Right atrium auricular region (tissue), 2 donors: ENCODE results near the gene ITGAD. TPM values are rescaled to one million over a fixed set of nuclear protein-coding genes. Genes with fewer than 3 reads are reported as not detected.

ENCODE experiments used
- DNase-seq: peaks from one replicate; pipeline ENCODE4 v3.0.0-alpha.2; 2019; ENCODE audit warnings: low spot score
- H3K27ac ChIP-seq, 2 donors: fragments of 200-600 bp; sonication (generic); 1 replicate in 1 of 2; 2 replicates in 1 of 2; pipeline ENCODE4 v1.5.1; 2016 to 2019
- H3K27me3 ChIP-seq, 2 donors: fragments of 200-600 bp; sonication (generic); one replicate each; pipeline versions ENCODE4 v1.5.1 to v1.6.0; 2017 to 2019
- H3K36me3 ChIP-seq: fragments of 200-600 bp; sonication (generic); one replicate; pipeline ENCODE4 v1.5.1; 2016
- H3K4me1 ChIP-seq, 2 donors: fragments of 200-600 bp; sonication (generic); one replicate each; pipeline versions ENCODE4 v1.5.1 to v1.6.0; 2017 to 2019
- H3K4me3 ChIP-seq, 2 donors: fragments of 200-600 bp; sonication (generic); 1 replicate in 1 of 2; 2 replicates in 1 of 2; pipeline ENCODE4 v1.5.1; 2017 to 2019; ENCODE audit warnings: mild to moderate bottlenecking in 1 of 2, moderate library complexity in 1 of 2
- H3K9me3 ChIP-seq, 2 donors: fragments of 200-600 bp; sonication (generic); one replicate each; pipeline ENCODE4 v1.5.1; 2019
- CTCF ChIP-seq, 2 donors: fragments of 200-600 bp; sonication (generic); IDR thresholded peaks; one replicate each; pipeline ENCODE4 v1.5.1; 2019; ENCODE audit warnings: antibody characterized with exemption in 2 of 2
- total RNA-seq, 2 donors: library from RNA; depleted of rRNA; stranded (reverse); fragments of >200 nt; gene quantifications; one replicate each; pipeline ENCODE4 v1.1.0, GENCODE V29; 2016

Gene ITGAD
- not detected for total RNA-seq

GRCh38 chr16:31393056-31393455 lies at the start of gene ITGAD:
TSS of gene ITGAD (plus strand) at chr16:31393335. CDS start at chr16:31393361, 26 bp downstream.
- Histone ChIP-seq H3K27me3 (no peaks in the 10 kb centered on the region), H3K4me3 (no peak within 1 kb of the TSS), H3K9me3 (no peaks in the 10 kb centered on the region), H3K36me3 (no peaks in the 10 kb centered on the region), H3K27ac (no peak within 1 kb of the TSS), H3K4me1 (no peaks in the 10 kb centered on the region)
- DNase-seq: no peak
- TF ChIP-seq CTCF (IDR thresholded peaks at IDR 0.05): no peak

- H3K36me3 ChIP-seq: no peaks in the 10 kb centered on the region
- H3K27ac ChIP-seq: no peak overlapping the region
- H3K4me1 ChIP-seq: no peaks in the 10 kb centered on the region
- H3K27me3 ChIP-seq: no peaks in the 10 kb centered on the region
- no peaks in the 10 kb centered on the region for H3K9me3 ChIP-seq
- no peak for TF ChIP-seq CTCF (IDR thresholded peaks at IDR 0.05)
- no peak overlapping the region for H3K4me3 ChIP-seq
- no peak for DNase-seq
Observed at GRCh38 chr16:31344712-31345111, 48.4 kb upstream of the ITGAD start.

GRCh38 chr16:31347445-31347844 lies 45.7 kb upstream of the ITGAD start:
- Histone ChIP-seq H3K4me1 (no peaks in the 10 kb centered on the region), H3K27me3 (no peaks in the 10 kb centered on the region), H3K9me3 (no peaks in the 10 kb centered on the region), H3K4me3 (no peak overlapping the region), H3K36me3 (no peaks in the 10 kb centered on the region), H3K27ac (no peak overlapping the region)
- DNase-seq: no peak
- TF ChIP-seq CTCF (IDR thresholded peaks at IDR 0.05): no peak

- H3K27ac ChIP-seq: no peak overlapping the region
- H3K9me3 ChIP-seq: no peaks in the 10 kb centered on the region
- H3K4me1 ChIP-seq: no peaks in the 10 kb centered on the region
- no peaks in the 10 kb centered on the region for H3K27me3 ChIP-seq
- DNase-seq: no peak
- no peak overlapping the region for H3K4me3 ChIP-seq
- TF ChIP-seq CTCF (IDR thresholded peaks at IDR 0.05): no peak
- H3K36me3 ChIP-seq: no peaks in the 10 kb centered on the region
Observed at GRCh38 chr16:31348579-31348978, 44.6 kb upstream of the ITGAD start.

- Histone ChIP-seq H3K9me3 (no peaks in the 10 kb centered on the region), H3K27ac (no peak overlapping the region), H3K36me3 (no peaks in the 10 kb centered on the region), H3K27me3 (no peaks in the 10 kb centered on the region), H3K4me1 (no peaks in the 10 kb centered on the region), H3K4me3 (no peak overlapping the region)
- DNase-seq: peak; percentile 69
- TF ChIP-seq CTCF (IDR thresholded peaks at IDR 0.05): no peak
Observed at GRCh38 chr16:31350275-31351005, 42.7 kb upstream of the ITGAD start.
